GM21717 (cell line): ENCODE measurements around the gene CST2.
"Not testable (repeated sequence)": the region's sequence is repeated elsewhere in the genome, so short reads cannot be mapped to it uniquely, and the experiment has no call there.

Experiments used
- ATAC-seq: cut with Tn5 transposase; IDR thresholded peaks from one replicate; pipeline ENCODE4 v1.9.1; 2021; ENCODE audit warnings: mild to moderate bottlenecking, moderate library complexity; ENCODE audit not compliant: unreplicated experiment

CST2 gene

DNA sequence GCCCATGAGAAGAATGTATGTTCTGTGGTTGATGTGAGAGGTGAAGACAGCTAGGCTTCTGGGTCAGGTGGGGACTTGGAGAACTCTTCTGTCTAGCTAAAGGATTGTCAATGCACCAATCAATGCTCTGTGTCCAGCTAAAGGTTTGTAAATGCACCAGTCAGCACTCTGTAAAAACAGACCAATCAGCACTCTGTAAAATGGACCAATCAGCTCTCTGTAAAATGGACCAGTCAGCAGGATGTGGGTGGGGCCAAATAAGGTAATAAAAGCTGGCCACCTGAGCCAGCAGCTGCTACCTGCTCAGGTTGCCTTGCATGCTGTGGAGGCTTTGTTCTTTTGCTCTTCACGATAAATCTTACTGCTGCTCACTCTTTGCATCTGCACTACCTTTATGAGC lies 15.0 kb downstream of the CST2 start:
- not testable (repeated sequence) for ATAC-seq

DNA sequence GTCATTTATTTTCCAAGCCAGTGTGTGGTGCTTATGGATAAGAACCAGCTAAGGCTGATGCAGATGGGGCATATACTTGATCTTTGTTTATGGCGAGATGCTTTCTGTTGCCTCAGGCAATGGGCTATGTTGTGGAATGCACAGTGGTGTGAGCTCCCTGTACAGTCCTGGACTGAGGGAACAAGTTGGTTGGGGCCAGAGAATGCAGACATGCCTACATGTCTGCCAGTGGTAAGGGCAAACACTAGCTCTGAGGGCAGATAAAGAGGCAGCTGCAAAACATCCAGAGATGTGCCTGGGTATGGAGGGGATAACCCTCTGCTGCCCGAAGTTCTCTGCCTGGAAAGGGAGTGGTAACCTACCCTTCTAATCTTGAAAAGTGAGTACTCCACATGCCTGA lies 16.2 kb downstream of the CST2 start:
- not testable (repeated sequence) for ATAC-seq

DNA sequence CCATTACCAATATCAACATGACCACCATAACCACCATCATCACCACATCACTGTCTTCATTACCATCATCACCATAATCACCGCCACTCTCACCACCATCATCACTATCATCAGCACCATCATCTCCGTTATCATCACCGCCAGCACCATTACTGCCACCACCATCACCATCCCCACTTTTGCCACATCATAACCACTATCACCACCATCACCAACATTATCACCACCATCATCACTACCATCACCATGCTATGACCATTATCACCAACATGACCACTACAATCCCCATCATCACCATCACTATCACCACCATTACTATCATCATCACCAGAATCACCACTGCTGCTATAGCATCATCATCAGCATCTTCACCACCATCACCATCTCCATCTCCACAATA lies 25.7 kb downstream of the CST2 start:
- ATAC-seq = no peak

DNA sequence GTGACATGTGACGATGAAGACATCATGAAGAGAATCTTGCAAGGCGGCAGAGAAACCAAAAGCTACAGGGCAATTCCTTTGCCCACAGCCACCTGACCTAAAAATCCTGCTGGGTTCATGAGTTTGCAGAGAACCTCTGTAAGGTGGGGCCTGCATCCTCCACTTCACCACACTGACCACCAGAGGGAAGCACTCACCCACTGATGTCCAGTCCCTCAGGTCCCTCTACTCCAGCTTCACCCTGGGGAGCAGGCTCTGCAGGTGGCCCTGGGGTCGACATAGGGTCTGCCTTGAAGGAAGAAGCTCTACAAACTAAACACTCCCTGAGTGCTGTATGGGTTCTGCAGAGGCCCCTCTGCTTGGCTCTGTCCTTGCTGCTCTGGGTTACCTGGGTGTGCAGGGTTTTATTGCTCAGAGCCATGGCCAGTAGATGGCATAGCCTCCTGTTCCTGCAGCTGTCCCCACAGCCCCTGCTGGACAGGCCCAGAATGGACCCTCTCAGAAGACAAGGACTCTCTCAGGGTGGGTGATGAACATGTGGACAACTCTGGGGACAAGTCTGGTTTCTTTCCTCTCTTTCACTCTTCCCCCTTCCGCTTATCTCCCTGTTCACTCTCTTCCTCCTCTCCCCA lies 27.2 kb downstream of the CST2 start:
- ATAC-seq = not testable (repeated sequence)

DNA sequence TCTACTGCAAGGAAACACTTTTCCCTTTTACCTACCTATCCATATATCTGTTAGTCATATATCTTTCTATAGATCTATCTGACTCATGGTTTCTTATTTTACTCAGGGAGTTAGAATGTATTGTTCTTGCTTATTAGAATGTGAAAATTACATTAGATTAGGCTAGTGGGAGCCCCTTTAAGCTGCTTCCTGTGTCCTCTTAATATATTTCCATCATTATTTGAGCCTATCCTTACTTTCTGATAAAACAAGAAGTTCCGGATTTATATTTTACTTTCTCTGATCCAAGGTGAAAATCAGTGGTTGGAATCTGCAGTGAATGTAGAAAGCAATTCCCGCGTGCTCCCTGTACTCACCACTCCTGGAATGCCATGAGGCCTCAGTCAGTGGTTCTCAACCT lies 31.0 kb downstream of the CST2 start:
- no peak for ATAC-seq

DNA sequence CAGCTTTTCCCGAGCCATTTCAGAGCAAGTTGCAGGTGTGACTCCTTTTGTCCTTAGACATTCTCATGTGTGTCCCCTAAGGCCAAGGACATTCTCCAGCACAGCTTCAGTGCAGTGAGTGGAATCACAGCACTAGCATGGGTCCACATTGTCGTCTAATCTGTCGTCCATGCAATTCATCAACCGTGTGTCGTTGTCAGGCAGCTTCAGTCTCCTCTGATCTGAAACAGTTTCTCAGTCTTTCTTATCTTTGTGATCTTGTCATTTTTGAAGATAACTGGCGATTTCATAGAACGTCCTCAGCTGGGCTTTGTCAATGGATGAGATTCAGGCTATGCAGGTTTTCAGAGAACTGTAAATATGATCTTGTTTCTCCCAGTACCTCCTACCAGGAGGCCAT lies 31.7 kb downstream of the CST2 start:
- no peak for ATAC-seq

DNA sequence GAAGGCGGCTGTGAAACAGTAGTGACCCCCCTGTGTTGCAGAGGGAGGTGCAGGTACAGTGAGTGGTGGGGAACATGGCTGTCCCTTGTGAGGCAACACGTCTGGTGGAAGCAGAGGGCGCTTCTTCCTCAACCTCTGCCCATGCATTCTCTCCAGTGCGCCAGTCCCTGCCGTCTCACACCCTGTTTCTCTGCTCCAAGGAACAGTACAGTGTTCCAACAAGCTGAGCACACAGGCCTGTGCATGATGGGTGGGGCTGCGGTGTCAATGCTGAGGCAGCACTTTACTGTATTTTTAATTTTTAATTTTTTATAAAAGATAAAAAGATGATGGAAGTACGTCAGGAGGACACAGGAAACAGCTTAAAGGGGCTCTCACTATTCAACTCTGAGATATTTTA lies 32.5 kb downstream of the CST2 start:
- no peak for ATAC-seq

DNA sequence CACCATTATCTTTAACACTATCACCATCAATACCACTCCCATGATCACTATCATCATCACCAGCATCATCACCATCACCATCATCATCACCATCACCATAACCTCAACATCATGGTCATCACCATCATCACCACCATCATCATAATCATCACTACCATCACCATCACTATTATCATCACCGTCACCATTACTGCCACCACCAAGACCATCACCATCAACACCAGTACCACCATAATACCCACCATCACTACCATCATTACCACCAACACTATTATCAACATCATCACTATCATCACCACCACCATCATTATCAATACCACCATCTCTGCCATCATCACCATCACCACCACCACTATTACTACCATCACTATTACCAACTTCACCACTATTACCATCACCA lies 43.1 kb downstream of the CST2 start:
- no peak for ATAC-seq

GRCh38 chr20:23782366-23782983 lies 44.1 kb downstream of the CST2 start:
- ATAC-seq = no peak

- ATAC-seq = not testable (repeated sequence)
Measured at GRCh38 chr20:23778676-23779075, 47.9 kb downstream of the CST2 start.

- not testable (repeated sequence) for ATAC-seq
Measured at GRCh38 chr20:23777380-23777779, 49.1 kb downstream of the CST2 start.

DNA sequence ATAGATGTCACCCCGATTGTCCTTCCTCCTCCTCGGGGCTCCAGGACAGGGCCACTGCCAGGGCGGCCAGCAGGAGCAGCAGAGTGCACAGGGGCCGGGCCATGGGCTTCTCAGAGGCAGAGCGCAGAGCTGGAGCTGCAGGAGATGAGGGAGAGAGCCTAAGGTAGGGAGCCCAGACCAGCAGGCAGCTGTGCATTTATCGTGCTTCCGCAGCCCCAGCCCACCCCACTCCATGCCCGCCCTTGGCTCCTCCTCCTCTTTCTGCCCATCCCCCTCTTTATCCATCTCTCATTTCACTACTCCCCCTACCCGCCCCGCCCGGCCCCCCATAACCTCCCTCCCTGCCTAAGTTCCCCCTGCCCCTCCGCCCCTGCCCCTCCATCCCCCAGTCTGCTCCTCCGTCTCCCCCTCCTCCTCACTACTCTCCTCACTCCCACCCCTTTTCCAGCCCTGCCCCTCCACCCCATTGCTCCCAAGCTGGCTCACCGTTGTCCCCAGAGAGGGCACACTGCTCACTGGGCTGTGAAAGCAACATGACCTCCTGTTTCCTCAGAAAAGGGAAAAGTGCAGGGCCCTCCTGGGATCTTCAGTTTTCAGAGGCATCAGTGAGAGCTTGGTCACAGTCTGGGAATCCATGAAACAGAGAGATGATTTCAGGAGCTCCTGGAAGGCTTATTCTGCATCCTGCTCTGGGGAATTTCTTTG lies 50.3 kb downstream of the CST2 start:
- no peak for ATAC-seq

DNA sequence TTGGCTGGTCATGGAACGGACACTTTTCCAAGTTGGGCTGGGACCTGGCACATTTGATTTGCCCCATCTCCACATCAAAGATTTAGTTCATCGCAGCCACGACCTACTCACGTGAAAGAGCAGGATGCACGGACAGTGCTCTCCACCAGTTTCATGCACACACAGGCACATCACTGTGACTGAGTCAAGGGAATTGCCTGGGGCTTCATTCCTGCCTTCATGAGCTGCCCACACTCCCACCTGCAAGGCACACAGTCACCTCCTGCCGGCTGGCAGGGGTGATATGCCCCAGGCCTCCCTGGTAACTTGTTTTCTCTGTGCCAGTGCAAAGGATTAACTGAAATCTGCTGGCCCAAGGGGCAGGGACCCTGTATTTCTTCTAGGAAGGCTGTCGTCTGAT lies 52.4 kb downstream of the CST2 start:
- ATAC-seq = no peak
